ENCODE results near the gene RBM23. TPM values are rescaled to one million over a fixed set of nuclear protein-coding genes. Genes with fewer than 3 reads are reported as not detected.

RBM23 gene
- total and polyA plus RNA-seq, 2 of the 8 experiments (the other 6 are each of a cell fraction or from before 2014, with no cell fraction given): 41.2 to 43.3 TPM

GRCh38 chr14:22849212-22849819 is 69.6 kb downstream of the RBM23 start (continued):
- no peak for TF ChIP-seq CHD7 (IDR thresholded peaks at IDR 0.05; ENCODE audit: insufficient replicate concordance, low read length)
- no peak for TF ChIP-seq POLR2AphosphoS5 (IDR thresholded peaks at IDR 0.05; ENCODE audit: low read depth, low read length)
- TF ChIP-seq HDAC2 (IDR thresholded peaks at IDR 0.05; ENCODE audit: borderline replicate concordance in 1 of 2, low read depth in 2 of 2, low read length in 2 of 2): no peak
- TF ChIP-seq RXRA (IDR thresholded peaks at IDR 0.05; ENCODE audit: insufficient read depth, low read depth, low read length): no peak
